Measurements from ENCODE around the gene CCDC141.

DNA sequence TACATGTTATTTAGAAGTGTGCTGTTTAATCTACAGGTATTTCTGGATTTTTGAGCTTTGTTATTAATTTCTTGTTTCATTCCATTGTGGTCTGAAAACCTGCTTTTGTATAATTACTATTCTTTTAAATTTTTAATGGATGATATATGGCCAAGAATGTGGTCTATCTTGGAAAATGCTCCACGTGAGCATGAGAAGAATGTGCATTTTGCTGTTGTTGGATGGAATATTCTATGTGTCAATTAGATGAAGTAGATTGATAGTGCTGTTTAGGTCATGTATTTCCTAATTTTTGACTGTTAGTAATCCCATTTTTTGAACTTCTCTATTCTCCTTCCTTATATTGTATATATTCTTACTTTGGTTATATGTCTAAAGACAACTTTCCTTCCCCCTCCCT, 222.8 kb downstream of the CCDC141 start:
- TF ChIP-seq, protein P1, sequence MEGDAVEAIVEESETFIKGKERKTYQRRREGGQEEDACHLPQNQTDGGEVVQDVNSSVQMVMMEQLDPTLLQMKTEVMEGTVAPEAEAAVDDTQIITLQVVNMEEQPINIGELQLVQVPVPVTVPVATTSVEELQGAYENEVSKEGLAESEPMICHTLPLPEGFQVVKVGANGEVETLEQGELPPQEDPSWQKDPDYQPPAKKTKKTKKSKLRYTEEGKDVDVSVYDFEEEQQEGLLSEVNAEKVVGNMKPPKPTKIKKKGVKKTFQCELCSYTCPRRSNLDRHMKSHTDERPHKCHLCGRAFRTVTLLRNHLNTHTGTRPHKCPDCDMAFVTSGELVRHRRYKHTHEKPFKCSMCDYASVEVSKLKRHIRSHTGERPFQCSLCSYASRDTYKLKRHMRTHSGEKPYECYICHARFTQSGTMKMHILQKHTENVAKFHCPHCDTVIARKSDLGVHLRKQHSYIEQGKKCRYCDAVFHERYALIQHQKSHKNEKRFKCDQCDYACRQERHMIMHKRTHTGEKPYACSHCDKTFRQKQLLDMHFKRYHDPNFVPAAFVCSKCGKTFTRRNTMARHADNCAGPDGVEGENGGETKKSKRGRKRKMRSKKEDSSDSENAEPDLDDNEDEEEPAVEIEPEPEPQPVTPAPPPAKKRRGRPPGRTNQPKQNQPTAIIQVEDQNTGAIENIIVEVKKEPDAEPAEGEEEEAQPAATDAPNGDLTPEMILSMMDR (IDR thresholded peaks at IDR 0.05), result no peak
- no peak for TF ChIP-seq POLR2A (IDR thresholded peaks at IDR 0.05)
- TF ChIP-seq EP300 (IDR thresholded peaks at IDR 0.05), result no peak
